ENCODE data around the gene PKIG.
"Not testable (repeated sequence)": the region's sequence is repeated elsewhere in the genome, so short reads cannot be mapped to it uniquely, and the experiment has no call there.

The PKIG gene

GRCh38 chr20:44587035-44587980, 4.9 kb downstream of the PKIG start:
- Histone ChIP-seq H3K27me3 (ENCODE audit: insufficient read depth, low read length, poor library complexity, severe bottlenecking) (no peaks in the 10 kb centered on the region), H3K4me2 (ENCODE audit: low read depth, low read length, poor library complexity, severe bottlenecking) (no peak overlapping the region), H3K9me3 (ENCODE audit: insufficient read depth, low read depth, low read length) (no peaks in the 10 kb centered on the region), H3F3A (ENCODE audit: low read depth) (no peaks in the 10 kb centered on the region), H3K79me2 (ENCODE audit: insufficient read depth, low read length) (no peaks in the 10 kb centered on the region), H3K9ac (ENCODE audit: low read depth, low read length, poor library complexity, severe bottlenecking) (no peak overlapping the region), H3K4me3 (ENCODE audit: low read length, poor library complexity, severe bottlenecking) (no peak overlapping the region), H3K36me3 (ENCODE audit: insufficient read depth, low read length) (peaks cover 16% of the 10 kb centered on the region; the same call in 1 of the 2 replicates), H3K9me2 (replicated peaks; ENCODE audit: low read depth, low read length) (no peaks in the 10 kb centered on the region), H4K20me1 (ENCODE audit: insufficient read depth, low read length, poor library complexity, severe bottlenecking) (no peaks in the 10 kb centered on the region), H3K4me1 (ENCODE audit: insufficient read depth, low read length, poor library complexity, severe bottlenecking) (peaks cover 32% of the 10 kb centered on the region), H2AFZ (ENCODE audit: low read length) (no peak overlapping the region)
- TF ChIP-seq CTCF (conservative IDR thresholded peaks at IDR 0.05; ENCODE audit: low read length) (no peak), EZH2phosphoT487 (IDR thresholded peaks at IDR 0.05; ENCODE audit: borderline replicate concordance) (no peak)

- not testable (repeated sequence) for H4K20me1 ChIP-seq (ENCODE audit: insufficient read depth, low read length, poor library complexity, severe bottlenecking); H3F3A ChIP-seq (ENCODE audit: low read depth); H3K9me3 ChIP-seq (ENCODE audit: insufficient read depth, low read depth, low read length); H3K4me2 ChIP-seq (ENCODE audit: low read depth, low read length, poor library complexity, severe bottlenecking); H3K79me2 ChIP-seq (ENCODE audit: insufficient read depth, low read length); H3K27me3 ChIP-seq (ENCODE audit: insufficient read depth, low read length, poor library complexity, severe bottlenecking); H3K4me3 ChIP-seq (ENCODE audit: low read length, poor library complexity, severe bottlenecking); H2AFZ ChIP-seq (ENCODE audit: low read length); H3K9ac ChIP-seq (ENCODE audit: low read depth, low read length, poor library complexity, severe bottlenecking); H3K9me2 ChIP-seq (replicated peaks; ENCODE audit: low read depth, low read length)
- Histone ChIP-seq H3K36me3 (ENCODE audit: insufficient read depth, low read length) (peaks cover 16% of the 10 kb centered on the region; the same call in 1 of the 2 replicates), H3K4me1 (ENCODE audit: insufficient read depth, low read length, poor library complexity, severe bottlenecking) (peaks cover 22% of the 10 kb centered on the region)
Observed at GRCh38 chr20:44588321-44588720, 5.9 kb downstream of the PKIG start.

GRCh38 chr20:44589537-44589936, 7.2 kb downstream of the PKIG start:
- H4K20me1 ChIP-seq (ENCODE audit: insufficient read depth, low read length, poor library complexity, severe bottlenecking) = no peaks in the 10 kb centered on the region
- H3K4me1 ChIP-seq (ENCODE audit: insufficient read depth, low read length, poor library complexity, severe bottlenecking) = peaks cover 13% of the 10 kb centered on the region
- H3K79me2 ChIP-seq (ENCODE audit: insufficient read depth, low read length) = no peaks in the 10 kb centered on the region
- H3K27me3 ChIP-seq (ENCODE audit: insufficient read depth, low read length, poor library complexity, severe bottlenecking) = no peaks in the 10 kb centered on the region
- H3K9me3 ChIP-seq (ENCODE audit: insufficient read depth, low read depth, low read length) = no peaks in the 10 kb centered on the region
- no peaks in the 10 kb centered on the region for H3F3A ChIP-seq (ENCODE audit: low read depth)
- peaks cover 16% of the 10 kb centered on the region; the same call in 1 of the 2 replicates for H3K36me3 ChIP-seq (ENCODE audit: insufficient read depth, low read length)
- no peak overlapping the region for H3K9ac ChIP-seq (ENCODE audit: low read depth, low read length, poor library complexity, severe bottlenecking)
- H3K4me3 ChIP-seq (ENCODE audit: low read length, poor library complexity, severe bottlenecking) = no peak overlapping the region
- no peak overlapping the region for H2AFZ ChIP-seq (ENCODE audit: low read length)
- TF ChIP-seq CTCF (conservative IDR thresholded peaks at IDR 0.05; ENCODE audit: low read length) = no peak
- TF ChIP-seq EZH2phosphoT487 (IDR thresholded peaks at IDR 0.05; ENCODE audit: borderline replicate concordance) = no peak
- H3K9me2 ChIP-seq (replicated peaks; ENCODE audit: low read depth, low read length) = no peaks in the 10 kb centered on the region
- H3K4me2 ChIP-seq (ENCODE audit: low read depth, low read length, poor library complexity, severe bottlenecking) = no peak overlapping the region

All from Loucy (cell line).